ENCODE measurements around the gene CDH8. TPM values are rescaled to one million over a fixed set of nuclear protein-coding genes. Genes with fewer than 3 reads are reported as not detected.

The CDH8 gene
- total RNA-seq, 1 experiment from 2014 or later = 11.1 TPM

GRCh38 chr16:61957075-61957855 is 79.0 kb downstream of the CDH8 start:
- TF ChIP-seq ZNF121 (CRISPR knock-in tag; IDR thresholded peaks at IDR 0.05) (no peak), E2F1 (CRISPR knock-in tag; IDR thresholded peaks at IDR 0.05) (no peak), ZBTB21 (CRISPR knock-in tag; IDR thresholded peaks at IDR 0.05; ENCODE audit: borderline replicate concordance) (no peak), TEAD1 (CRISPR knock-in tag; IDR thresholded peaks at IDR 0.05) (peak; percentile 50; the same call in 1 of the 2 replicates), NFE2L1 (CRISPR knock-in tag; IDR thresholded peaks at IDR 0.05) (no peak)
- Mint-ChIP-seq H3K9me3 (no peaks in the 10 kb centered on the region), H3K4me1 (peaks cover 33% of the 10 kb centered on the region), H3K27me3 (ENCODE audit: low read depth) (peaks cover 15% of the 10 kb centered on the region), H3K27ac (no peak overlapping the region; the same call in 1 of the 2 replicates), H3K4me3 (no peak overlapping the region; the same call in 1 of the 2 replicates), H3K36me3 (no peaks in the 10 kb centered on the region)
- DNase-seq (ENCODE audit: low spot score) = no peak
- POLR2A ChIA-PET = no interaction called here
- CTCF ChIA-PET = interaction anchor here (2.0 kb wide), 1 partner anchor 121 kb away, joined by 8 read pairs; no protein-coding TSS in a partner anchor
- ATAC-seq = peak; percentile 81

GRCh38 chr16:61952841-61953240 is 83.4 kb downstream of the CDH8 start:
- no peak for DNase-seq (ENCODE audit: low spot score)
- ChIA-PET POLR2A (no interaction called here), CTCF (no interaction called here)
- TF ChIP-seq TEAD4 (CRISPR knock-in tag; IDR thresholded peaks at IDR 0.05) (no peak), ZBTB43 (CRISPR knock-in tag; IDR thresholded peaks at IDR 0.05) (no peak), SOX15 (CRISPR knock-in tag; IDR thresholded peaks at IDR 0.05) (no peak)
- H3K27ac Mint-ChIP-seq = no peak overlapping the region
- H3K36me3 Mint-ChIP-seq = 0 out of 2 replicates have a peak, but pooled peaks cover 7% of the 10 kb centered on the region
- H3K27me3 Mint-ChIP-seq (ENCODE audit: low read depth) = peaks cover 4% of the 10 kb centered on the region
- H3K4me3 Mint-ChIP-seq = no peak overlapping the region
- peaks cover 35% of the 10 kb centered on the region for H3K4me1 Mint-ChIP-seq
- H3K9me3 Mint-ChIP-seq = peaks cover 9% of the 10 kb centered on the region
- no peak for ATAC-seq

- no peak for DNase-seq (ENCODE audit: low spot score)
- H3K4me3 Mint-ChIP-seq = no peak overlapping the region
- no peak for ATAC-seq
- ChIA-PET CTCF (interaction anchor here (1.0 kb wide), 1 partner anchor 129 kb away, joined by 3 read pairs; no protein-coding TSS in a partner anchor), POLR2A (no interaction called here)
- no peak overlapping the region for H3K27ac Mint-ChIP-seq
- no peak for TF ChIP-seq GABPB1 (CRISPR knock-in tag; IDR thresholded peaks at IDR 0.05)
- no peak for TF ChIP-seq EMX1 (CRISPR knock-in tag; IDR thresholded peaks at IDR 0.05)
- TF ChIP-seq, protein P1, sequence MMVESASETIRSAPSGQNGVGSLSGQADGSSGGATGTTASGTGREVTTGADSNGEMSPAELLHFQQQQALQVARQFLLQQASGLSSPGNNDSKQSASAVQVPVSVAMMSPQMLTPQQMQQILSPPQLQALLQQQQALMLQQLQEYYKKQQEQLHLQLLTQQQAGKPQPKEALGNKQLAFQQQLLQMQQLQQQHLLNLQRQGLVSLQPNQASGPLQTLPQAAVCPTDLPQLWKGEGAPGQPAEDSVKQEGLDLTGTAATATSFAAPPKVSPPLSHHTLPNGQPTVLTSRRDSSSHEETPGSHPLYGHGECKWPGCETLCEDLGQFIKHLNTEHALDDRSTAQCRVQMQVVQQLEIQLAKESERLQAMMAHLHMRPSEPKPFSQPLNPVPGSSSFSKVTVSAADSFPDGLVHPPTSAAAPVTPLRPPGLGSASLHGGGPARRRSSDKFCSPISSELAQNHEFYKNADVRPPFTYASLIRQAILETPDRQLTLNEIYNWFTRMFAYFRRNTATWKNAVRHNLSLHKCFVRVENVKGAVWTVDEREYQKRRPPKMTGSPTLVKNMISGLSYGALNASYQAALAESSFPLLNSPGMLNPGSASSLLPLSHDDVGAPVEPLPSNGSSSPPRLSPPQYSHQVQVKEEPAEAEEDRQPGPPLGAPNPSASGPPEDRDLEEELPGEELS (CRISPR knock-in tag; IDR thresholded peaks at IDR 0.05) = no peak
- no peaks in the 10 kb centered on the region for H3K27me3 Mint-ChIP-seq (ENCODE audit: low read depth)
- H3K4me1 Mint-ChIP-seq = peaks cover 28% of the 10 kb centered on the region
- peaks cover 9% of the 10 kb centered on the region for H3K9me3 Mint-ChIP-seq
- 0 out of 2 replicates have a peak, but pooled peaks cover 7% of the 10 kb centered on the region for H3K36me3 Mint-ChIP-seq
Measured at GRCh38 chr16:61948414-61948813, 87.8 kb downstream of the CDH8 start.

DNA sequence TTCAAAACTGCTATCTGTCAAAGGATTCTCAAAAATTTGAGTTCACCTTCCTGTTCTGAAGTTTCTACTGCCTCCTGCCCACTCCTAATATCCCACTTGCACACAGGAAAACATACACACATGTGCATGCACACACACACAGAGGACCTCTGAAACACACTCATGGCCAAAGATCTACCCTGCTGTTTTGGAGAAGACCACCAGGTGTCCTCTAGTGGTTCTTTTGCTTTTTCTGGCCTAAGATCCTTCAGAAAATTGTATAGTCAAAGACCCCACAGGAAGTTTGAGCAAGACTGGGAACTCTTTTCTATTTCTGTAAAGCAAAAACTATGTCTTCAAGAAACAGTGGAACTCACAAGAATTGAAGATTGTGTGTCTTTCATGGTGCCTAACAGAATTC is 90.2 kb downstream of the CDH8 start:
- POLR2A ChIA-PET = no interaction called here
- TF ChIP-seq CTCF (IDR thresholded peaks at IDR 0.05) (0 out of 2 replicates have a peak, but pooled peaks have one; percentile 25), ZNF532 (CRISPR knock-in tag; IDR thresholded peaks at IDR 0.05; ENCODE audit: borderline replicate concordance) (no peak)
- H3K36me3 Mint-ChIP-seq = 0 out of 2 replicates have a peak, but pooled peaks cover 7% of the 10 kb centered on the region
- H3K4me1 Mint-ChIP-seq = peaks cover 25% of the 10 kb centered on the region
- H3K27ac Mint-ChIP-seq = no peak overlapping the region
- ATAC-seq (peak; percentile 39; the same call in 1 of the 2 replicates), DNase-seq (ENCODE audit: low spot score) (no peak)
- no peak overlapping the region for H3K4me3 Mint-ChIP-seq
- no peaks in the 10 kb centered on the region for H3K27me3 Mint-ChIP-seq (ENCODE audit: low read depth)
- H3K9me3 Mint-ChIP-seq = peaks cover 9% of the 10 kb centered on the region
- CTCF ChIA-PET = interaction anchor here (0.9 to 2.0 kb wide), 4 partner anchors 121 to 132 kb away, joined by 3 to 9 read pairs (median 5); no protein-coding TSS in a partner anchor
